ENCODE data around the gene SPATA25. TPM values are rescaled to one million over a fixed set of nuclear protein-coding genes. Genes with fewer than 3 reads are reported as not detected.

Gene SPATA25
- total RNA-seq, 3 donors from 2014 or later (not counting 1 experiment from before 2014, with no cell fraction given), result 1.2 TPM; not detected in 2

- 91% methylated on average over 11 of the region's 13 CpGs for WGBS (ENCODE audit: insufficient coverage)
- H3K27ac Mint-ChIP-seq, result no peak overlapping the region
- Histone ChIP-seq H3K27ac (ENCODE audit: low read length) (no peak overlapping the region), H3K4me3 (ENCODE audit: low read length) (no peak overlapping the region), H3K36me3 (ENCODE audit: control insufficient read depth, insufficient read depth, low read length) (peaks cover 13% of the 10 kb centered on the region), H3K27me3 (ENCODE audit: control insufficient read depth, insufficient read depth, low read length) (no peaks in the 10 kb centered on the region), H3K4me1 (ENCODE audit: control insufficient read depth, insufficient read depth, low read length) (no peaks in the 10 kb centered on the region), H3K9me3 (ENCODE audit: control insufficient read depth, insufficient read depth, low read length) (no peaks in the 10 kb centered on the region)
- no peaks in the 10 kb centered on the region for H3K9me3 Mint-ChIP-seq
- intact Hi-C loops (cut with micrococcal nuclease), result no loop called here
- ATAC-seq, result no peak
- H3K4me1 Mint-ChIP-seq, result no peaks in the 10 kb centered on the region
- no peak for TF ChIP-seq CTCF (IDR thresholded peaks at IDR 0.05)
- no peak overlapping the region for H3K4me3 Mint-ChIP-seq
- DNase-seq, result no peak
- H3K27me3 Mint-ChIP-seq (ENCODE audit: low read depth in 2 of 2), result no peaks in the 10 kb centered on the region
- no peaks in the 10 kb centered on the region for H3K36me3 Mint-ChIP-seq
Observed at GRCh38 chr20:45899046-45899835, 11.8 kb upstream of the SPATA25 start.

- Mint-ChIP-seq H3K9me3 (no peaks in the 10 kb centered on the region), H3K4me3 (no peak overlapping the region), H3K27ac (no peak overlapping the region), H3K27me3 (ENCODE audit: low read depth in 2 of 2) (no peaks in the 10 kb centered on the region), H3K4me1 (no peaks in the 10 kb centered on the region), H3K36me3 (no peaks in the 10 kb centered on the region)
- TF ChIP-seq CTCF (IDR thresholded peaks at IDR 0.05), result no peak
- ATAC-seq, result no peak
- WGBS (ENCODE audit: insufficient coverage), result 90% methylated on average over 12 of the region's 12 CpGs
- no peak for DNase-seq
- no peak overlapping the region for H3K4me3 ChIP-seq (ENCODE audit: low read length)
- no peaks in the 10 kb centered on the region for H3K27me3 ChIP-seq (ENCODE audit: control insufficient read depth, insufficient read depth, low read length)
- intact Hi-C loops (cut with micrococcal nuclease), result no loop called here
- peaks cover 7% of the 10 kb centered on the region for H3K4me1 ChIP-seq (ENCODE audit: control insufficient read depth, insufficient read depth, low read length)
- H3K36me3 ChIP-seq (ENCODE audit: control insufficient read depth, insufficient read depth, low read length), result peaks cover 17% of the 10 kb centered on the region
- no peak overlapping the region for H3K27ac ChIP-seq (ENCODE audit: low read length)
- H3K9me3 ChIP-seq (ENCODE audit: control insufficient read depth, insufficient read depth, low read length), result no peaks in the 10 kb centered on the region
Observed at GRCh38 chr20:45898285-45898684, 10.9 kb upstream of the SPATA25 start.

- no peak for ATAC-seq
- Mint-ChIP-seq H3K9me3 (no peaks in the 10 kb centered on the region), H3K27me3 (ENCODE audit: low read depth in 2 of 2) (no peaks in the 10 kb centered on the region), H3K36me3 (no peaks in the 10 kb centered on the region), H3K4me3 (no peak overlapping the region), H3K4me1 (peaks cover 0 to 1% of the 10 kb centered on the region in 2 donors), H3K27ac (no peak overlapping the region)
- no peak for TF ChIP-seq CTCF (IDR thresholded peaks at IDR 0.05)
- H3K27ac ChIP-seq (ENCODE audit: low read length), result no peak overlapping the region
- peaks cover 12% of the 10 kb centered on the region for H3K4me1 ChIP-seq (ENCODE audit: control insufficient read depth, insufficient read depth, low read length)
- intact Hi-C loops (cut with micrococcal nuclease), result no loop called here
- no peak overlapping the region for H3K4me3 ChIP-seq (ENCODE audit: low read length)
- DNase-seq, result no peak
- H3K27me3 ChIP-seq (ENCODE audit: control insufficient read depth, insufficient read depth, low read length), result no peaks in the 10 kb centered on the region
- no peaks in the 10 kb centered on the region for H3K9me3 ChIP-seq (ENCODE audit: control insufficient read depth, insufficient read depth, low read length)
- H3K36me3 ChIP-seq (ENCODE audit: control insufficient read depth, insufficient read depth, low read length), result peaks cover 17% of the 10 kb centered on the region
- WGBS (ENCODE audit: insufficient coverage), result 96% methylated on average over 7 of the region's 7 CpGs
Observed at GRCh38 chr20:45897692-45898091, 10.3 kb upstream of the SPATA25 start.

- no peaks in the 10 kb centered on the region for H3K27me3 ChIP-seq (ENCODE audit: control insufficient read depth, insufficient read depth, low read length)
- DNase-seq (no peak), ATAC-seq (no peak)
- intact Hi-C loops (cut with micrococcal nuclease), result no loop called here
- peaks cover 16% of the 10 kb centered on the region for H3K4me1 ChIP-seq (ENCODE audit: control insufficient read depth, insufficient read depth, low read length)
- Mint-ChIP-seq H3K4me3 (no peak overlapping the region), H3K27me3 (ENCODE audit: low read depth in 2 of 2) (no peaks in the 10 kb centered on the region), H3K27ac (no peak overlapping the region), H3K36me3 (no peaks in the 10 kb centered on the region), H3K4me1 (peaks cover 0 to 5% of the 10 kb centered on the region in 2 donors), H3K9me3 (no peaks in the 10 kb centered on the region)
- no peak overlapping the region for H3K27ac ChIP-seq (ENCODE audit: low read length)
- TF ChIP-seq CTCF (IDR thresholded peaks at IDR 0.05), result no peak
- H3K36me3 ChIP-seq (ENCODE audit: control insufficient read depth, insufficient read depth, low read length), result peaks cover 17% of the 10 kb centered on the region
- no peaks in the 10 kb centered on the region for H3K9me3 ChIP-seq (ENCODE audit: control insufficient read depth, insufficient read depth, low read length)
- 100% methylated on average over 2 of the region's 2 CpGs for WGBS (ENCODE audit: insufficient coverage)
- H3K4me3 ChIP-seq (ENCODE audit: low read length), result no peak overlapping the region
Observed at GRCh38 chr20:45897289-45897688, 9.9 kb upstream of the SPATA25 start.
